Astrocyte (in vitro differentiated cells and primary cell): ENCODE data around the gene LGALS16.

Experiments
- CTCF ChIP-seq: IDR thresholded peaks from 2 replicates; pipeline ENCODE4 v1.5.1; 2011; ENCODE audit warnings: low read depth, mild to moderate bottlenecking, inconsistent platforms, low read length, moderate library complexity; ENCODE audit not compliant: insufficient read depth
- EZH2 ChIP-seq: IDR thresholded peaks from 2 replicates; pipeline ENCODE4 v1.6.1; 2012; ENCODE audit warnings: mild to moderate bottlenecking, low read length, inconsistent platforms; ENCODE audit not compliant: insufficient read depth

- TF ChIP-seq CTCF (no peak), EZH2 (no peak)
Observed at GRCh38 chr19:39705578-39706188, 50.0 kb downstream of the LGALS16 start.
